OCI-M1 (cell line): Measurements from ENCODE around the gene CDYL2.

Experiments used
- DNase-seq: peaks from one replicate; lab custom pipeline; 2025; lab: John Stamatoyannopoulos, UW

The CDYL2 gene

GRCh38 chr16:80620736-80621605 lies 183.4 kb downstream of the CDYL2 start:
- DNase-seq: no peak

GRCh38 chr16:80619824-80620223 lies 184.6 kb downstream of the CDYL2 start:
- DNase-seq: no peak

- no peak for DNase-seq
Observed at GRCh38 chr16:80618862-80619648, 185.3 kb downstream of the CDYL2 start.

- no peak for DNase-seq
Observed at GRCh38 chr16:80616362-80616761, 188.0 kb downstream of the CDYL2 start.

- DNase-seq: no peak
Observed at GRCh38 chr16:80615735-80616134, 188.7 kb downstream of the CDYL2 start.

- DNase-seq: no peak
Observed at GRCh38 chr16:80614908-80615671, 189.3 kb downstream of the CDYL2 start.

GRCh38 chr16:80612461-80613017 lies 191.9 kb downstream of the CDYL2 start:
- DNase-seq: no peak

GRCh38 chr16:80611930-80612327 lies 192.5 kb downstream of the CDYL2 start:
- no peak for DNase-seq

GRCh38 chr16:80611171-80611929 lies 193.0 kb downstream of the CDYL2 start:
- no peak for DNase-seq

- DNase-seq: peak; percentile 16
Observed at GRCh38 chr16:80610481-80611156, 193.8 kb downstream of the CDYL2 start.

GRCh38 chr16:80608946-80609345 lies 195.5 kb downstream of the CDYL2 start:
- peak; percentile 1 for DNase-seq

GRCh38 chr16:80607204-80607603 lies 197.2 kb downstream of the CDYL2 start:
- DNase-seq: no peak

GRCh38 chr16:80606221-80606766 lies 198.1 kb downstream of the CDYL2 start:
- no peak for DNase-seq

GRCh38 chr16:80604600-80605355 lies 199.6 kb downstream of the CDYL2 start:
- DNase-seq: no peak

GRCh38 chr16:80602894-80603293 lies 201.5 kb downstream of the CDYL2 start:
- no peak for DNase-seq

GRCh38 chr16:80601182-80601581 lies 203.2 kb downstream of the CDYL2 start:
- no peak for DNase-seq

- no peak for DNase-seq
Observed at GRCh38 chr16:80599466-80599865, 204.9 kb downstream of the CDYL2 start.

- no peak for DNase-seq
Observed at GRCh38 chr16:80596507-80597207, 207.7 kb downstream of the CDYL2 start.

GRCh38 chr16:80594756-80595155 lies 209.6 kb downstream of the CDYL2 start:
- no peak for DNase-seq
